ENCODE data around the gene CIAO3.

The CIAO3 gene

GRCh38 chr16:775236-775796 lies 34.5 kb upstream of the CIAO3 start:
- no peak for DNase-seq

- DNase-seq, result no peak
Observed at GRCh38 chr16:774086-775001, 33.5 kb upstream of the CIAO3 start.

- DNase-seq, result no peak
Observed at GRCh38 chr16:772959-773358, 32.2 kb upstream of the CIAO3 start.

GRCh38 chr16:770411-770810 lies 29.6 kb upstream of the CIAO3 start:
- no peak for DNase-seq

- DNase-seq, result no peak
Observed at GRCh38 chr16:769934-770333, 29.1 kb upstream of the CIAO3 start.

GRCh38 chr16:769184-769784 lies 28.5 kb upstream of the CIAO3 start:
- no peak for DNase-seq

GRCh38 chr16:768428-768827 lies 27.6 kb upstream of the CIAO3 start:
- no peak for DNase-seq

GRCh38 chr16:767743-768235 lies 27.0 kb upstream of the CIAO3 start:
- DNase-seq, result no peak

GRCh38 chr16:766820-767640 lies 26.2 kb upstream of the CIAO3 start:
- no peak for DNase-seq

- no peak for DNase-seq
Observed at GRCh38 chr16:766008-766819, 25.4 kb upstream of the CIAO3 start.

- DNase-seq, result no peak
Observed at GRCh38 chr16:765488-765865, 24.7 kb upstream of the CIAO3 start.

- no peak for DNase-seq
Observed at GRCh38 chr16:764848-765487, 24.2 kb upstream of the CIAO3 start.

- DNase-seq, result no peak
Observed at GRCh38 chr16:764184-764750, 23.5 kb upstream of the CIAO3 start.

- no peak for DNase-seq
Observed at GRCh38 chr16:763369-764183, 22.8 kb upstream of the CIAO3 start.

- DNase-seq, result no peak
Observed at GRCh38 chr16:762595-763268, 21.9 kb upstream of the CIAO3 start.

GRCh38 chr16:761625-762513 lies 21.1 kb upstream of the CIAO3 start:
- no peak for DNase-seq

GRCh38 chr16:760545-761343 lies 19.9 kb upstream of the CIAO3 start, which contains the start of gene MSLN:
Gene MSLN (plus strand): TSS chr16:760734. CDS start chr16:762681, 1,947 bp downstream.
- DNase-seq, result no peak

GRCh38 chr16:760065-760464 lies 19.3 kb upstream of the CIAO3 start:
- no peak for DNase-seq

All from CD4-positive, alpha-beta T cell treated with Interleukin-6 for 4 hours (primary cell).